OCI-LY1 (cell line): ENCODE data around the gene EPAS1.

Experiments used
- EZH2 ChIP-seq: fragments of 200-600 bp; sonication (generic), shearing (Covaris generic); IDR thresholded peaks from 2 replicates; pipeline ENCODE4 v1.8.0; 2017; ENCODE audit warnings: borderline replicate concordance, mixed run types, mild to moderate bottlenecking, antibody characterized with exemption, low read length, moderate library complexity, mixed read lengths
- TF ChIP-seq, protein P1 (sequence below): fragments of 200-600 bp; sonication (generic), shearing (Covaris generic); IDR thresholded peaks from 2 replicates; pipeline ENCODE4 v1.5.1; 2017; ENCODE audit warnings: mild to moderate bottlenecking, antibody characterized with exemption, low read length, moderate library complexity, mixed read lengths

- TF ChIP-seq, protein P1, sequence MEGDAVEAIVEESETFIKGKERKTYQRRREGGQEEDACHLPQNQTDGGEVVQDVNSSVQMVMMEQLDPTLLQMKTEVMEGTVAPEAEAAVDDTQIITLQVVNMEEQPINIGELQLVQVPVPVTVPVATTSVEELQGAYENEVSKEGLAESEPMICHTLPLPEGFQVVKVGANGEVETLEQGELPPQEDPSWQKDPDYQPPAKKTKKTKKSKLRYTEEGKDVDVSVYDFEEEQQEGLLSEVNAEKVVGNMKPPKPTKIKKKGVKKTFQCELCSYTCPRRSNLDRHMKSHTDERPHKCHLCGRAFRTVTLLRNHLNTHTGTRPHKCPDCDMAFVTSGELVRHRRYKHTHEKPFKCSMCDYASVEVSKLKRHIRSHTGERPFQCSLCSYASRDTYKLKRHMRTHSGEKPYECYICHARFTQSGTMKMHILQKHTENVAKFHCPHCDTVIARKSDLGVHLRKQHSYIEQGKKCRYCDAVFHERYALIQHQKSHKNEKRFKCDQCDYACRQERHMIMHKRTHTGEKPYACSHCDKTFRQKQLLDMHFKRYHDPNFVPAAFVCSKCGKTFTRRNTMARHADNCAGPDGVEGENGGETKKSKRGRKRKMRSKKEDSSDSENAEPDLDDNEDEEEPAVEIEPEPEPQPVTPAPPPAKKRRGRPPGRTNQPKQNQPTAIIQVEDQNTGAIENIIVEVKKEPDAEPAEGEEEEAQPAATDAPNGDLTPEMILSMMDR: no peak
- TF ChIP-seq EZH2: no peak
Observed at GRCh38 chr2:46329803-46330775, 32.9 kb downstream of the EPAS1 start.
